NCI-H1930 (cell line): ENCODE results near the gene CFLAR.
"Not testable (repeated sequence)": the region's sequence is repeated elsewhere in the genome, so short reads cannot be mapped to it uniquely, and the experiment has no call there.

ENCODE experiments used
- DNase-seq, 2 experiments: peaks; one replicate each; lab custom pipeline; 2025; lab: John Stamatoyannopoulos, UW

Gene CFLAR

DNA sequence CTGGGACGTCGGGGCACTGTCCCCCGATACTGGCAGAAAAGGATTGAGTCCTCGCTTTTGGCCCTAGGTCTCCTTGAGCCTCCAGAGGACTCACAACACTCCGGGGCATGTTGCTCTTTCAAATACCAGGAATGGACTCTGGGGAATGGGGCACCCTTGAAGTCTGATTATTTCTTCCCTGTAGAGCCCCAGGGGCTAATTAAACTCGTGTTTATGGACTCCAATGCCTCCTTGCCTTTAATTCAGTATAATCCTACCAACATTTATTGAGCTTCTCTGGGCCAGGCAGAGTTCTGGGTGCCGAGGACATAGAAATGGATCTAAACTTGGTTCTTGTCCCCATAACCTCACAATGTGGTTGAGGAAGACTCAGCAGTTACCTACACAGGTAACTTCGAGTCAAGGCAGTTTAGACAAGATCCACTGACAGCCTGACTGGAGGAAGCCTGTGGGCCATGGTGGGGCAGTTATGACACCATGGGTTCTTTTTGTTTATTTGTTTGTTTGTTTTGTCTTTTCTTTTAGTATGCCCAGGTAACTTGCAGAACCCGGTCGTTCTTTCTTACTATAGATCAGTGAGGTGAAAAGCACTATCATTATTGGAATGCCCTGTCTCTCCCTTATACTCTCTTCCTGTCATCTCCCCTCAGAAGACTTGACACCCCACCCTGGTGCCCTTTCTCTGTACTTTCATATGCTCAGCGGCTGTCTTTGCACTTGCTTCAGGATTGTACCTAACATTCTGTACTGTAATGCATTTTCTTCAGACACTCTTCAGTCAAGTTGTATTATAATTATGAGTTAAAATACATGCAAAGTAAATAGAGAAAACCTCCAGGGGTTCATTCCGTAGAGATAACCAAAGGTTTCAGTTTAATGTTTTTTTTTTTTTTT is 3.2 kb downstream of the CFLAR start:
- no peak for DNase-seq

DNA sequence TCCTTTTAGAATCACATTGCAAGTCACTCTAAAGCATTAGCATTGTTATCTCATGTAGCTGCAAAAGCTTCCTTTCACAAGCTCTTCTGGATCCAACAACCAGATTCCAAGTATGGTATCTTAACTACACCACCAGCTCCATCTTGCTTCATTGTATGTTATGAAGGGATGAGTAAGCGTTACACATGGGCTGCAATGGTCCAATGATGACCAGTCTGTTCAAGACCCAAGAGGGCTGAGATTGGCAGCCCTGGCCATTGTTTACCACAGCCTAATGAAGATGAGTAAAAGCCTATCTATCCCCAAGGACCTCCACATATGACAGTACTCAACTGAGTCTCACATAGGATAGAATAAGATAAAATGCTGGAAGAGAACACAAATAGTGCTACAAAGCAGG is 6.3 kb downstream of the CFLAR start:
- DNase-seq, result no peak

DNA sequence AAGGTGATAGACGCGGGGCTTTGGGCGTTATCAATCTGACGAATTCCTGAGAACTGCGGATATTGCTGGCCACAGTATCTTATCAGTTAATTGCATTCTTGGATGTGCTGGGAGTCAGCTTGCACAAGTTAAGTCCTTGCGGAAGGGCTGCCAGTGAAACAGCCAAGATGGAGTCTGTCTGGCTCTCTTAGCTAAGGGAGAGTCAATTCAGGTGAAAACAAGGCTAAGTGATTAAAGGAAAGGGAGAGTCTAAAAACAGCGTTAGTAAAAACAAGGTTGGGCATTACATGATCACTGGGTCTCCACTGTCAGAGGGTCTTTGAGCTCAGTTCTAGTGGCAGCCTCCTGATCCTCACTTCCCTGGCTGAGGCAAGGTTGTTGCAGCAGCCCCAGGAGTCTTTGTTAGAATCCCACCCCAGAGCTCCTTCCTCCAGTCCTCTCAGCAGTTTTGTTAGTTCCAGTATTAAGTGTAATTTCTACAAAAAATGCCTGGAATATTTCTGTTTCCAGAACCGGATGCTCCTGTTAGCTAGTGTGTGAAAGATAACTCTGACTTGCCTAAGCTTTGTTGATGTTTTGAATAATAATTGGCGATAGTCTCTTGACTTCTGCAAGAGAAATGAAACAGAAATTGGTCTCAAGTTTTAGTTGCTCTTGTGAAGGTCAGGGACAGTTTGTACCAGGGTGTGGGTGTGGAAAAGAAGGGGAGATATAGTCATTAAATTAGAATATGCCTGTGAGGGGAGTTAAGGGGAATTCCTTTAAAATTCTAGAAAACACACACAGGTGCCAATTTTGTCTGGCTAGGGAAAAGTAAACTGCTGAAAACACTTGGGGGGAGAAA is 10.6 kb downstream of the CFLAR start:
- DNase-seq, result no peak

DNA sequence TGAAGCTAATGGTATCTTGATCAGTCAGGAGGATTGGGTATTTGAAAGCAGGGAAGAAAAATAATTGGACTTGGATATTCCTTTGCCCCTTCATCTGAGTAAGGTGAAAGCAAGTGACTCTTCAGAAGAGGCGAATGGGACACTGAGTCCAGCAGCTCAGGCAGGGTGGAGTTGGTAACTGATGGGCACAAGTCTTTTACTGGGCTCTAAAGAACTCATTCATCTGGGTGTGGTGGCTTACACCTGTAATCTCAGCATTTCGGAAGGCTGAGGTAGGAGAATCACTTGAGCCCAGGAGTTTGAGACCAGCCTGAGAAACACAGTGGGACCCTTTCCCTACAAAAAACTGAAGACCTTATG is 11.2 kb downstream of the CFLAR start:
- no peak for DNase-seq

DNA sequence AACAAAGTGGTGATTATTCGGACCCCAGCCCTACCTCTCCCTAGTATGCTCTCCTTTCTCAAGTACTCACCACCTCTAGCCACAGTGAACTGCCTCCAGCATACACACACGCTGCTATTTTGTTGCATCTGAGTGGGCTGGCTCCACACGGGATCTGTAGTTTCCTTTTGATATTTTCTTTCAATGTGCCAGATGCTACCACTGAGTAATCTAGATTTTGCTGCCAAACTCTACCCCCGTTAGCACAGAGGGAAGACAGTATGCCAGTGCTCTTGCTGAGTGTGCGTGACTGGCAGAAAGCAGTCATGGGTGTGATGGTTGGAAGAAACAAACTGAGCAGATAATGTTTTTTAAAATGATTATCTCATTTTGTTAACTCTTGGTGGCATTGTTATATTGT is 11.6 kb downstream of the CFLAR start:
- no peak for DNase-seq

DNA sequence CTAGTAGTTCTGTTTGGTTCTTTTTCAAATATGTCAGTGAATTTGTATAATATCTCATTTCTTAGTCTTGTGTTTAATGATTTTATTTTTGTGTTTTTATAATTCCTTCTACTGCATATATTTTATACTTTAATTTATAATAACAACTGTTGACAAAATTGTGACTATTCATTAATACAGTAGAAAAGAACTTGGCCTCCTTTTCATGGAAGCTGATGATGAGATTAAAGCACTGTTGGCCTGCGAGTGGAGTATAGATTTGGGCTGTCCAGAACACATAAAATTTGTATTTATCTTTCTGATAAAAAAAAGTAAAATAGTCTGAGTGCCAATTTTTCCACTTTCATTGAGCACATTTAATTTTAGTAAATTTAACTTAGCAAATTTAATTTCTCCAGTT is 12.1 kb downstream of the CFLAR start:
- DNase-seq, result no peak

DNA sequence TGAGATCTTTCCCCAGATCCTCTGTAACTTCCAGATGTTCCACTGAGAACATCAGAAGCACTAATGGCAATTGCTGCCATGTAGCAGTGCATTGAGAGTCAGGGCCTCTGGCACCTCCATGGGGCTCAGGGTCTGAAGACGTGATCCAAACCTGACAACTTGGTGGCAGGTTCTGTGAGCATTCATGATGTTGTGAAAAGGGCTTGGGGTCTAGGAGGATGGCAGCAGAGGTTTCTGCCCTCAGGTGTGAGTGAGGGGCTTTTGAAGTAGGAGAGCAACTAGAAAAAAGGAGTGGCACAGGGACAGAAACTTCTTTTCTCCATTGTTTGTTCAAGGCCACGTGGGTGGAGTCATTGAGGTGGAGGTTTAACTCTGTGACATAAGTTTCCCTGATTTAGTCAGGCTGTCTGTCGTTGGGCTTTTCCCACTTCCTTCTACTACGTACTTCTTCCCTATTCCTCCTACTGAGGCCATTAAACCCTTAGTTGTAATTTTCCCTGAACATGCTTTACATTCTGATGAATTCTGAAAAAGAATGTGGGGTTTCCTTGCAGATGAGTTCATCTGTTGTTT is 13.1 kb downstream of the CFLAR start:
- DNase-seq, result no peak

DNA sequence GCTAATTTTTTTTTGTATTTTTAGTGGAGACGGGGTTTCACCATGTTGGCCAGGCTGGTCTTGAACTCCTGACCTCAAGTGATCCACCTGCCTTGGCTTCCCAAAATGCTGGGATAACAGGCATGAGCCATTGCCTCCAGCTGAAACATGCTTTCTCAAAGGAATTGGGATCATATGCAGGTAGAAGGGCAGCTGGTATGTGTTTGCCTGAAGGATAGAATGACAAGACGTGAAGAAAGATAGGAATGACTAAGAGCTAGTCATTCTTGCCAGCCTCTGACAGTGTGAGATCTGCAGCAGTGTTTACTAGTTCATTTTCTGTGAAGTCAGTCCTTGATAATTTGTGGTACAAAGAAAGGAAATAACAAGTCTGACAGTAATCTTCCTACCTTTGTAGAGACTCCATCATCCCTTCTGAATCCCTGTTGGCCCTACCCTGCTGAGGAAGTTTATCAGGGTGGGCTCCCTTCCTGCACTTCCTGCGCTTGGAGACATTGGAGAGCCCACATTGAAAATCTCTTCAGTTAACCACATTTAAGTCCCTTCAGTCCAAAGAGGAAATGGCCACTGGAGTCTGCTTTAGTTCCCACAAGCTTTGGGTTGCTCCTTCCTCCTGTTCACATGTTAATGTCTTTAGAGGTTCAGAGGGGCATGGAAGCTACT is 14.7 kb downstream of the CFLAR start:
- DNase-seq, result no peak

DNA sequence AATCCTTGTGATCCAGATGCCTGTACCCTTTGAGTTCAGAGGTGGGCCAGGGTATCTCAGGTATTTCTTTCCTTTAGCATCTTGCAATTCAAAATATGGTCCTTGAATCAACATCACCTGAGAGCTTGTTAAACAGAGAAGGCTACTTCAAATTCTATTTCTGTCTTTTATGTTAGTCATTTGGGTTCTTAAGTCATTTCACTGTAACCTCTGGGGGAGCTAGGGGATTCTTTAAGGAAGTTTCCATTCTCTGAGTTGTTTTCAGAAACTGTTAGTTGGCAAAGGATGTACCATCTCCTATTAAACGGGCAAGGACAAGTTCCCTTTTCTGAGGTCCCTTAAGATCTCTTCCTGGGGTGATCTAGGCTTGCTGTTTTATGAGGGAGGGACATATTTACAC is 16.6 kb downstream of the CFLAR start:
- no peak for DNase-seq

DNA sequence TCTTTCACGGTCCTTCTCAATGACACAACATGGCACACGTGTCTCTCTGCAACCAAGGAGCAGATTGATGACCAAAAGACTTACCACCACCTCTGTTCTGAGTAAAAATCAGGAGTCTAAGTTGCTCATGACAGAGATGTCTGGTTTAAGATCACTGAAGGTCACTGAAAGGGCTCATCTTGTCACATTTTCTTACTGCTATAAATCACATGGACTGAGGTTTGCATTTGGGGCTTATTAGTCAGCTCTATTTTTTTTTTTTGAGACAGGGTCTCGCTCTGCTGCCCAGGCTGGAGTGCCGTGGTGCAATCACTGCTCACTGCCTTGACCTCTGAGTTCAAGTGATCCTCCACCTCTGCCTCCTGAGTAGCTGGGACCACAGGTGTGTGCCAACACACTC is 19.4 kb downstream of the CFLAR start:
- DNase-seq, result no peak

DNA sequence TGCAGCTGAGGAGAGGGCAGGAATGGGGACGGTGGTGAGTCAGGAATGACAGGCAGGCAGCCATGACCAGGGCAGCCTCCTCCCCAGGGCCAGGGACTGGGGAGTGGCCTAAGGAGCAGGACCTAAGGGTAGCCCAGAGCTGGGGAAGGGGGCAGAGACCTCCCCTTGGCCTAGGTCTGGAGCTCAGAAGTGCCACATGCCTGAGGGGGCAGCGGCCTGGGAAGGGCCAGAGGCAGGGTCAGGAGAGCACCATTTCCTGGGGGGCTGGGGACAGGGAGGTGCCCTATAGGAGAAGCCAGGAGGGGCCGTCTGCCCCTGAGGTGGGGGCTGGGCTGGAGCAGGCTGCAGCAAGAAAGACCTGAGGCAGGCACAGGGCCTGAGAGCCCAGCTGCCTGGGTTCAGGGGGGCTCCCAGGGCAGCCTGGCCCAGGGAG is 20.9 kb downstream of the CFLAR start:
- DNase-seq, result no peak

DNA sequence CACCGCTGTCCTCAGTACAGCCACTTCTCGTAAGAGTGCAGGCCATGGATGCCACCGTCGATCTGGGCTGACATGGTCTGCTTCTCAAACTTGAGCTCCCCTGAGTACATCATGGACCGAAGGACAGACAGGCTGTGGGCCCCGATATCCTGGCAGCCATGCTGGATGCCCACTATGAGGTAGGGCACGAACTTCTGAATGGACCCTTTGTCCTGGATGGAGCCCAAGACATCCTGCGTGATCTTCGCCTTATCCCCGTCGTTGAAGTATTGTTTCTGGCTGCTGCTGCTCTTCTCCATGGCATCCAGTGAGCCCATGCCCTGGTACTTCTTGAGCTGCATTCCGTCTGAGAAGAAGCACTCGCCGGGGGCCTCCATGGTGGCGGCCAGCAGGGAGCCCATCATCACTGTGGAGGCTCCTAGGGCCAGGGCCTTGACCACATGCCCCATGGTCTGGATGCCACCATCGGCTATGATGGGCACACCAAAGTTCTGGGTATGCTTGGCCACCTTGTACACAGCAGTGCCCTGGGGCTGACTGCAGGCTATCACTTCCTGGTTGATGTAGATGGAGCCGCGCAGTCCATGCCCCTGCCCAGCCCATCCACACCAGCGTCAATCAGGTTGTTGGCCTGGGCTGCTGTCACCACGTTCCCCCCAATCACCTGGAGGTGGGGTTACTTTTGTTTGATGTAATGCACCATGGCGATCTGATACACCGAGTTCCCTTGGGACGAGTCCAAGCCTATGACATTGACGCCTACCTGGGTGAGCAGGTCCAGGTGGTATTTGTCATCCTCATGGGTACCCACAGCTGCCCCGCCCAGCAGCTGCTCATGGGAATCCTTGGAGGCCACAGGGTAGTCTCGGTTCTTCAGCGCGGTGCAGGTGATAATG is 21.8 kb downstream of the CFLAR start:
- no peak for DNase-seq

DNA sequence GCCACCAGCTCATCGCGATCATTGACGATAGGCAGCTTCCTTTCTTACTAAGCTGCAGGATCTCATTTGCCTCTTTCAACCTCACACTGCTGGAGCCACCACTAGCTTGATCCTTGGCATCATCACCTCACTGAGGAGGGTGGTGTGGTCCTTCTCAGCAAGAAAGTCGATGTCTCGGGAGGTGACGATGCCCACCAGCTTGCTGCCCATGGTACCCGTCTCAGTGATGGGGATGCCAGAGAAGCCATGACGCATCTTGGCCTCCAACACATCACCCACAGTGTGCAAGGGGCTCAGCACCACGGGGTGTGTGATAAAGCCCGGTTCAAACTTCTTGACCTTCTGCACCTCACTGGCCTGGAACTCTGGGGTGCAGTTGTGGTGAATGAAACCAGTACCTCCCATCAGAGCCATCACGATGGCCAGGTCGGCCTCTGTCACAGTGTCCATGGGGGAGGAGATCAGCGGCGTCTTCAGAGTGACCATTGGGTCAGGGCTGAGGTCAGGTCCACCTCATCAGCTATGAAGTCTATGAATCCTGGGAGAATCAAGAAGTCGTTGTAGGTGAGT is 22.5 kb downstream of the CFLAR start:
- DNase-seq, result no peak

DNA sequence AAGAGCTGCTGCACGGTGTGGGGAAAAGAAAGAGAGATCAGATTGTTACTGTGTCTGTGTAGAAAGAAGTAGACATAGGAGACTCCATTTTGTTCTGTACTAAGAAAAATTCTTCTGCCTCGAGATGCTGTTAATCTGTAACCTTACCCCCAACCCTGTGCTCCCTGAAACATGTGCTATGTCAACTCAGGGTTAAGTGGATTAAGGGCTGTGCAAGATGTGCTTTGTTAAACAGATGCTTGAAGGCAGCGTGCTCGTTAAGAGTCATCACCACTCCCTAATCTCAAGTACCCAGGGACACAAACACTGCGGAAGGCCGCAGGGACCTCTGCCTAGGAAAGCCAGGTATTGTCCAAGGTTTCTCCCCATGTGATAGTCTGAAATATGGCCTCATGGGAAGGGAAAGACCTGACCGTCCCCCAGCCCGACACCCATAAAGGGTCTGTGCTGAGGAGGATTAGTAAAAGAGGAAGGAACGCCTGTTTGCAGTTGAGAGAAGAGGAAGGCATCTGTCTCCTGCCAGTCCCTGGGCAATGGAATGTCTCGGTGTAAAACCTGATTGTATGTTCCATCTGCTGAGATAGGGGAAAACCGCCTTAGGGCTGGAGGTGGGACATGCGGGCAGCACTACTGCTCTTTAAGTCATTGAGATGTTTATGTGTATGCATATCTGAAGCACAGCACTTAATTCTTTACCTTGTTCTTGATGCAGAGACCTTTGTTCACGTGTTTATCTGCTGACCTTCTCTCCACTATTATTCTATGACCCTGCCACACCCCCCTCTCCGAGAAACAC is 23.2 kb downstream of the CFLAR start:
- DNase-seq, result not testable (repeated sequence)

DNA sequence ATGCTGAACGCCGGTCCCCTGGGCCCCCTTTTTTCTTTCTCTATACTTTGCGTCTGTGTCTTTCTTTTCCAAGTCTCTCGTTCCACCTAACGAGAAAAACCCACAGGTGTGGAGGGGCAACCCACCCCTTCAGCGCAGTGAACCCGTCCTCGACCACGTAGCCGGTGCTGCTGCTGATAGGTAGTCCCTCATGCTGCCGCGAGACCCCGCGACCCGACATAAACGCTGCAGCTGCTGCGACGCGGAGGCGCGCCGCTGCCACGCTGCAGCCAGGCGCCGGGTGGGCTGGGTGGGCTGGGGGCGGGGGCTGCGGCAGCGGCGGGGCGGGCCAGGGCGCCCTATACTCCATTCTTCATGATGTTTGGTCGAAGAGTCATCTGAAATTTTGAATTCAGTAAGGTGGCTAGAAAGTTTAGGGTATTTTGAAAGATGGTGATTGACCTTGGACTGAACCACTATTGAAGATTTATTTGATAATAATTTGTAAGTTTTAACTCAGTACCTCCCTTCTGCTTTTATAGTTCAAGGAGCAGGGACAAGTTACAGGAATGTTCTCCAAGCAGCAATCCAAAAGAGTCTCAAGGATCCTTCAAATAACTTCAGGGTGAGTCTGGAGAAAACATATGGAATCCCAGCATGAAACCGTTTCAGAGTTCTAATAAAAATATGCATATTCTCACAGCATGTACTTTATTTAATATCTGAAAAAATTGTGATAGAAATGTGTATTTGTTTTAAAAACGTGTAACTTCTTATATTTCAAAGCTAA is 24.1 kb downstream of the CFLAR start:
- DNase-seq, result no peak

DNA sequence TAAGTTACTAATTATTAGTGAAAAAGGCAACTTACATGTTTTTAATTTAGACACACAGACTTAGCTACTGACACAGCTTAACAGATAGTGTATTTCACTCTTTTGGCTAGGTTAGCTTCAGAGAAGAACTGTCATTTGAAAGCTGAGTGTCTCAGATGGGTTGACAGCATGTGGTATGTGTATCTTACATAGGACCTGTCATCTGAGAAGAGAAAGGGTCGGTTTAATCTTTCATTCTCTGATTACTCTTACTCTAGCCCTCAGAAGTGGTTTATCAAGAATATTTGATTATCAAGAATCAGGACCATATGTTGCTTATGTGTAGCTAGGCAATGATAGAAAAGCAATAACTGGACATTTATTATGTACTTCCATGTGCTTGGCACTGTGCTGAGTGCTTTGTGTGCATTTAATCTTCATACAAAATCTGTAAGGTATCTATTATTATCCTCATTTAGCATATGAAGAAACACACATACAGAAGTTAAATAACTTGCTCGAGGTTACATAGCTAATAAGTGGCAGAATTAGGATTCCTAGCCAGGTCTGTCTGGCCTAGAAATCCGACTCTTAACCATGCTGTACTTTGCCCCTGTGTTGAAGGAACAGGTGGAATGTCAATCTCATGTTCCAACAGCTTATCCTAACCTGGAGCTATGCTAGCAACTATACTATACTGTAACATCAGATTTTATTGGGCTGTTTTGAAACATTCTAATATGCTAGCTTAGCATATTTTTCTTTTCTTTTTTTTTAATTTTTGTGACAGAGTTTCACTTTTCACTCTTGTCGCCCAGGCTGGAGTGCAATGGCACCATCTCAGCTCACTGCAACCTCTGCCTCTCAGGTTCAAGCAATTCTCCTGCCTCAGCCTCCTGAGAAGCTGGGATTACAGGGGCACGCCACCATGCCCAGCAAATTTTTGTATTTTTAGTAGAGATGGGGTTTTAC is 28.4 kb downstream of the CFLAR start:
- no peak for DNase-seq

DNA sequence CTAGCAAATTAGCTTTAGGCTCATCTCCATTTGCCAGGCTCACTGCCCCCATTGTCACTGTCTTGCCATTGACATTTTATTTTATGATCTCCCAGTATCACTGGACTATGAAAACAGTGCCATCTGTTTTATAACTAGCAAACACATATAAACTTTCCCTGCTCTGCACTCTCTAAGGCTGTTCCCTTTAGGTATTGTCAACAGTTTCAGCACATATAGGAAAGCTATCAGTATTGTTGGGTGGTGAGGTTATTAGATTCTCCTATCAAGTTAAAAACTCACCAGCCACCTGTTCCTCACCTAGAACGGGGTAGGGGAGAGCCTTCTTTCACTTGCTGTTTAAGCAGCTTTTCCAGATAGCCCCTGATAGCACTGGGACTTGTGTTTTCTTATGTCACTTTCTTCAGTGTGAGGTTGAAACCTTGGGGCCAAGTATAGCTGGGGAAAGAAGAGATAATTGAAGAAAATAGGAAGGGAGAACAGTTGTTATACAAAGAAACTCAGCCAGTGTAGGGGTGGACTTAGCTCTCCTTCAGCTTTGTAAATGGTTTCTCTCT is 32.5 kb downstream of the CFLAR start:
- DNase-seq, result no peak
